Kidney (tissue), 14 donors: ENCODE measurements around the gene PRKN. TPM values are rescaled to one million over a fixed set of nuclear protein-coding genes. Genes with fewer than 3 reads are reported as not detected.

Source experiments
- DNase-seq, 5 donors: peaks; one replicate each; pipeline ENCODE4 v3.0.0-alpha.2; 2013 to 2020
- FAIRE-seq: peaks from 2 replicates; lab custom pipeline; 2012; peaks lifted over from hg19 to GRCh38; lab: Jason Lieb, UNC
- H3K27ac ChIP-seq, 2 donors: one replicate each; pipeline ENCODE4 v1.7.0; 2013; ENCODE audit warnings: low read depth in 2 of 2, low read length in 2 of 2, inconsistent platforms in 1 of 2
- H3K27me3 ChIP-seq: one replicate; pipeline ENCODE4 v1.7.1; 2013; ENCODE audit warnings: low read length, inconsistent platforms; ENCODE audit not compliant: control insufficient read depth, insufficient read depth
- H3K36me3 ChIP-seq, 3 donors: one replicate each; pipeline versions ENCODE4 v1.7.0 to v1.7.1; 2013; ENCODE audit warnings: low read length in 3 of 3, control low read depth in 1 of 3, inconsistent platforms in 1 of 3; ENCODE audit not compliant: insufficient read depth in 3 of 3, control insufficient read depth in 2 of 3
- H3K4me1 ChIP-seq, 3 donors: one replicate each; pipeline versions ENCODE4 v1.7.0 to v1.7.1; 2013; ENCODE audit warnings: low read length in 3 of 3, inconsistent platforms in 1 of 3, low read depth in 1 of 3; ENCODE audit not compliant: control insufficient read depth in 2 of 3, insufficient read depth in 2 of 3
- H3K4me3 ChIP-seq, 3 donors: one replicate each; pipeline versions ENCODE4 v1.7.0 to v1.8.1; 2013; ENCODE audit warnings: low read length in 3 of 3, control low read depth in 1 of 3, inconsistent platforms in 1 of 3
- H3K9ac ChIP-seq, 3 donors: one replicate each; pipeline versions ENCODE4 v1.7.0 to v1.7.1; 2013; ENCODE audit warnings: low read length in 3 of 3, control low read depth in 1 of 3, inconsistent platforms in 1 of 3
- H3K9me3 ChIP-seq, 3 donors: one replicate each; pipeline versions ENCODE4 v1.7.0 to v1.7.1; 2013; ENCODE audit warnings: low read length in 3 of 3, control low read depth in 1 of 3, inconsistent platforms in 1 of 3; ENCODE audit not compliant: control insufficient read depth in 2 of 3, insufficient read depth in 1 of 3
- CTCF ChIP-seq: IDR thresholded peaks from 3 replicates; pipeline ENCODE4 v1.5.1; 2012; ENCODE audit warnings: mild to moderate bottlenecking, moderate library complexity, borderline replicate concordance; ENCODE audit not compliant: insufficient read depth; ENCODE audit errors: extremely low read depth
- intact Hi-C: fragments of 100-400 bp; cut with DNase I; formaldehyde crosslinking; loops from one replicate; pipeline ENCODE4 v1.11.1; 2022
- polyA plus RNA-seq: library from polyadenylated mRNA; stranded (reverse); fragments of 350-450 nt; fragmentation: Illumina TruSeq; extraction: RNeasy Lipid Tissue Mini Kit (QIAGEN cat#74804); gene quantifications from one replicate; pipeline ENCODE4 v1.2.3, GENCODE V29; 2014; ENCODE audit warnings: low read depth, low replicate concordance; ENCODE audit not compliant: insufficient read depth
- total RNA-seq: library from RNA; stranded (reverse); fragmentation: NEBNext Ultra II Directional; extraction: Animal tissue kit (Norgen Biotek cat#: 25700); gene quantifications from one replicate; pipeline ENCODE4 v1.2.1, GENCODE V29; 2021
- donor health status: control.
- donor health status: control.
- donor health status: control.
- donor health status: control.
- donor health status: control.
- donor health status: DM: yes; HTN: yes; CAD: no.
- donor health status: Normal renal cell carcinoma (clear cell type).

The PRKN gene
- total and polyA plus RNA-seq, 2 donors from 2014 or later = 8.6 to 10.4 TPM

DNA sequence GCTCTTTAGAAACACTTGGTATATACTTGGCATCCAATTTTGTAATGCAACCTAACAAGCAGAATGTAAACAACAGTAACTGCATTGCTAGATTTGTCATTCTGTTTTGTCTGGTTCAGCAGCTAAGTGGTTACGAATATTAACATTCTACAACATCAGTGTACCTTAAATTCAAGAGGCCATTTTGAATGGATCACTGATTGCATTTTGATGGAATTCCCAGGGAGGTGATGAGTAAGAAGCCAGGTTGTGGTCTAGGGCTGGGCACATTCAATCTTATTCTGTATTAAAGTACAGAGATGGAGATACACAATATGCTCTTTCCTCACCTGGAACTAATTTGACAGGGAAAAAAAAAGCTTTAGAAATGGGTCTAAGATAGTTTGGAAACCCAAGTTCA, 483.5 kb downstream of the PRKN start:
- no peak for FAIRE-seq
- no peak for TF ChIP-seq CTCF
- no peaks in the 10 kb centered on the region for H3K27me3 ChIP-seq

DNA sequence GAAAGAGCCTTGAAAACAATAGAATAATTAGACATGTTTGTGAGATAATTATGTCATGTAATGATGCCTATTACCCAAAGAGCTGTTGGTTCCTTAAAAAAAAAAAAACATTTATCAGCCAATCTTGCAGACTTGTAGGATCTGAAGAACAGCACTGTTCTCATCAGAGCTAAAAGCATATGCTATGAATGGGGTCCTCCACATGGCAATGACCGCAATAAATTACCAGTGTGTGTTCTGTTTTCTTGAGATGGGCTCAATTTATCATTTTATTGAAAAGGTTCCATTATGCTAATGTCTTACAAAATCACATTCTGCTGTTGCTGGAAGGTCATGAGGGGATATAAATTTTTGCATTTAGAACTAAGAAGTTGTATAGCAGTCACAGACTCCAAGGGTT, 484.7 kb downstream of the PRKN start:
- H3K27ac ChIP-seq = no peak overlapping the region
- H3K4me3 ChIP-seq = no peak overlapping the region
- no peak overlapping the region for H3K9ac ChIP-seq
- FAIRE-seq (no peak), DNase-seq (no peak)
- H3K4me1 ChIP-seq = no peaks in the 10 kb centered on the region
- H3K9me3 ChIP-seq = no peaks in the 10 kb centered on the region
- no peaks in the 10 kb centered on the region for H3K27me3 ChIP-seq
- intact Hi-C loops = no loop called here
- no peaks in the 10 kb centered on the region for H3K36me3 ChIP-seq
- TF ChIP-seq CTCF = no peak

More for the DNA sequence above, 483.5 kb downstream of the PRKN start:
- Histone ChIP-seq H3K27ac (no peak overlapping the region), H3K4me1 (no peaks in the 10 kb centered on the region), H3K36me3 (no peaks in the 10 kb centered on the region), H3K9me3 (no peaks in the 10 kb centered on the region), H3K4me3 (no peak overlapping the region), H3K9ac (no peak overlapping the region)
- no peak for DNase-seq
- intact Hi-C loops = no loop called here

GRCh38 chr6:162239330-162239729, 488.2 kb downstream of the PRKN start:
- DNase-seq (no peak), FAIRE-seq (no peak)
- H3K4me3 ChIP-seq = no peak overlapping the region
- H3K9me3 ChIP-seq = no peaks in the 10 kb centered on the region
- intact Hi-C loops = no loop called here
- H3K27me3 ChIP-seq = no peaks in the 10 kb centered on the region
- H3K36me3 ChIP-seq = no peaks in the 10 kb centered on the region
- no peak overlapping the region for H3K9ac ChIP-seq
- no peak for TF ChIP-seq CTCF
- H3K4me1 ChIP-seq = no peaks in the 10 kb centered on the region
- H3K27ac ChIP-seq = no peak overlapping the region

DNA sequence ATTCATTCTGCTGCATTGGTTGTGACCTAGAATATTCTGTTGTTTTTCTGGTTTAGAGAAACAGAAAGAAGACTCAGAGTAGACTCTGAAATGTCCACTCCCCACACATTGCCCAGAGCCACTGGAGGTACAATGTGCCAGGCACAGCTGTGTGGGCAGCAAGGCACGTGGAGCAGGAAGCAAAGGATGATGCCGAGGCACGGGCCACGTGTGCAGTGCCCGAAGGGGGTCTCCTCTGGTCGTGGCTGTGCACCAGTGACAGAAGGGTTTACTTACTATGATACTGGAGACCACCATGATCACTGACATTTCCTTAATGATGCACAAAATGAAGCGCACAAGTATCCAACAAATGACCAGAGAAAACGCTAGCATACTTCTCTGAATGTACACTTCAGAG, 488.9 kb downstream of the PRKN start:
- Histone ChIP-seq H3K9me3 (no peaks in the 10 kb centered on the region), H3K9ac (no peak overlapping the region), H3K4me1 (no peaks in the 10 kb centered on the region), H3K27ac (no peak overlapping the region), H3K4me3 (no peak overlapping the region), H3K36me3 (no peaks in the 10 kb centered on the region), H3K27me3 (no peaks in the 10 kb centered on the region)
- intact Hi-C loops = no loop called here
- DNase-seq (no peak), FAIRE-seq (no peak)
- TF ChIP-seq CTCF = no peak
